K562 (cell line): ENCODE results near the gene ZSWIM1. TPM values are rescaled to one million over a fixed set of nuclear protein-coding genes. Genes with fewer than 3 reads are reported as not detected.

Source experiments
- GABPB2 ChIP-seq: fragments of 250-450 bp; sonication (Bioruptor Pico); conservative IDR thresholded peaks from 2 replicates; pipeline ENCODE4 v1.5.1; 2021; ENCODE audit warnings: mild to moderate bottlenecking
- KAT8 ChIP-seq: fragments of 450-650 bp; IDR thresholded peaks from 2 replicates; pipeline ENCODE4 v1.6.1; 2016; ENCODE audit warnings: low read depth, mild to moderate bottlenecking
- MBD1 ChIP-seq: fragments of 250-450 bp; sonication (Bioruptor Pico); IDR thresholded peaks from 2 replicates; pipeline ENCODE4 v1.8.0; 2022; ENCODE audit warnings: inconsistent platforms
- TEAD1 ChIP-seq, 2 experiments: fragments of 450-650 bp in 1 of 2; sonication (generic) in 1 of 2; formaldehyde crosslinking; IDR thresholded peaks; 2 replicates each; pipeline versions ENCODE4 v1.4.0 to v1.8.0; 2020 to 2022; ENCODE audit warnings: mild to moderate bottlenecking in 2 of 2, missing genetic modification reagents in 1 of 2
- polyA plus RNA-seq, 8 experiments: library from polyadenylated mRNA; depleted of rRNA in 4 of 8; stranded (reverse) in 5 of 8; unstranded in 3 of 8; fragments of >200 nt; fragmentation: Nextera tagmentation in 2 of 8; fragmentation: Illumina TruSeq in 1 of 8; extraction: Ambion mirVana in 2 of 8; extraction: Trizol in 1 of 8; gene quantifications; 2 replicates each; pipeline versions ENCODE4 v1.2.1 to v1.2.3, GENCODE V29; 2011 to 2014; ENCODE audit warnings: inconsistent platforms in 1 of 8, missing spikeins in 1 of 8
- total RNA-seq, 7 experiments: library from RNA; depleted of rRNA in 6 of 7; stranded (reverse); fragments of >200 nt in 6 of 7; fragmentation: Illumina TruSeq in 2 of 7; extraction: Trizol in 2 of 7; gene quantifications; 2 replicates each; pipeline versions ENCODE4 v1.2.1 to v1.2.3, GENCODE V29; 2011 to 2021; ENCODE audit warnings: low replicate concordance in 1 of 7
- TF ChIP-seq, protein P1 (sequence below), 2 experiments: fragments of 450-650 bp; IDR thresholded peaks; 2 replicates each; pipeline ENCODE4 v1.6.1; 2016; ENCODE audit warnings: mild to moderate bottlenecking in 2 of 2, borderline replicate concordance in 1 of 2, low read depth in 1 of 2, moderate library complexity in 1 of 2

ZSWIM1 gene
- total and polyA plus RNA-seq, 9 of the 15 experiments (the other 6 are each of a cell fraction or from before 2014, with no cell fraction given), result 2.5 to 15.6 (median 9.5) TPM

DNA sequence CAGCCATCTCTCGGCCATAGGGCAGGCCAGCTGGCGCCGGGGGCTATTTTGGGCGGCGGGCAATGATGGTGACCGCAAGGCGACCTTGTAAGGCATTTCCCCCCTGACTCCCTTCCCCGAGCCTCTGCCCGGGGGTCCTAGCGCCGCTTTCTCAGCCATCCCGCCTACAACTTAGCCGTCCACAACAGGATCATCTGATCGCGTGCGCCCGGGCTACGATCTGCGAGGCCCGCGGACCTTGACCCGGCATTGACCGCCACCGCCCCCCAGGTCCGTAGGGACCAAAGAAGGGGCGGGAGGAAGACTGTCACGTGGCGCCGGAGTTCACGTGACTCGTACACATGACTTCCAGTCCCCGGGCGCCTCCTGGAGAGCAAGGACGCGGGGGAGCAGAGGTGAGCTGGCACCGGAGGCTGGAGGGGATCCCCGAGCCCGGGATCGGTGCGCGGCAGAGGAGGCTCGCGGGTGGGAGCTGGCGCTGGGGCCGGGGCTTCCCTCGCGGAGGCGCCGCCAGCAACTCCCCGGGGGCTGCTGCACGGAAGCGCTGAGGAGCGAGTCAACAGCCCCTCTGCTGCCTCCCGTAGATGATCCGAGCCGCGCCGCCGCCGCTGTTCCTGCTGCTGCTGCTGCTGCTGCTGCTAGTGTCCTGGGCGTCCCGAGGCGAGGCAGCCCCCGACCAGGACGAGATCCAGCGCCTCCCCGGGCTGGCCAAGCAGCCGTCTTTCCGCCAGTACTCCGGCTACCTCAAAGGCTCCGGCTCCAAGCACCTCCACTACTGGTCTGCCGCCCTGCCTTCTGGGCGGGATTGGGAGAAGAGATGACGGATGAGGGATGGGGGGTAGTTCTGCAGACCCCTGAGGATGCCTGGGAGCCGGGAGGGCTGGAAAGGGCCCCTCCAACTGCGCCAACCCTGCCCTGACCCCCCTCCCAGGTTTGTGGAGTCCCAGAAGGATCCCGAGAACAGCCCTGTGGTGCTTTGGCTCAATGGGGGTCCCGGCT lies 10.3 kb downstream of the ZSWIM1 start, which contains the start of the genes CTSA and NEURL2 (continued):
- TF ChIP-seq, protein P1, sequence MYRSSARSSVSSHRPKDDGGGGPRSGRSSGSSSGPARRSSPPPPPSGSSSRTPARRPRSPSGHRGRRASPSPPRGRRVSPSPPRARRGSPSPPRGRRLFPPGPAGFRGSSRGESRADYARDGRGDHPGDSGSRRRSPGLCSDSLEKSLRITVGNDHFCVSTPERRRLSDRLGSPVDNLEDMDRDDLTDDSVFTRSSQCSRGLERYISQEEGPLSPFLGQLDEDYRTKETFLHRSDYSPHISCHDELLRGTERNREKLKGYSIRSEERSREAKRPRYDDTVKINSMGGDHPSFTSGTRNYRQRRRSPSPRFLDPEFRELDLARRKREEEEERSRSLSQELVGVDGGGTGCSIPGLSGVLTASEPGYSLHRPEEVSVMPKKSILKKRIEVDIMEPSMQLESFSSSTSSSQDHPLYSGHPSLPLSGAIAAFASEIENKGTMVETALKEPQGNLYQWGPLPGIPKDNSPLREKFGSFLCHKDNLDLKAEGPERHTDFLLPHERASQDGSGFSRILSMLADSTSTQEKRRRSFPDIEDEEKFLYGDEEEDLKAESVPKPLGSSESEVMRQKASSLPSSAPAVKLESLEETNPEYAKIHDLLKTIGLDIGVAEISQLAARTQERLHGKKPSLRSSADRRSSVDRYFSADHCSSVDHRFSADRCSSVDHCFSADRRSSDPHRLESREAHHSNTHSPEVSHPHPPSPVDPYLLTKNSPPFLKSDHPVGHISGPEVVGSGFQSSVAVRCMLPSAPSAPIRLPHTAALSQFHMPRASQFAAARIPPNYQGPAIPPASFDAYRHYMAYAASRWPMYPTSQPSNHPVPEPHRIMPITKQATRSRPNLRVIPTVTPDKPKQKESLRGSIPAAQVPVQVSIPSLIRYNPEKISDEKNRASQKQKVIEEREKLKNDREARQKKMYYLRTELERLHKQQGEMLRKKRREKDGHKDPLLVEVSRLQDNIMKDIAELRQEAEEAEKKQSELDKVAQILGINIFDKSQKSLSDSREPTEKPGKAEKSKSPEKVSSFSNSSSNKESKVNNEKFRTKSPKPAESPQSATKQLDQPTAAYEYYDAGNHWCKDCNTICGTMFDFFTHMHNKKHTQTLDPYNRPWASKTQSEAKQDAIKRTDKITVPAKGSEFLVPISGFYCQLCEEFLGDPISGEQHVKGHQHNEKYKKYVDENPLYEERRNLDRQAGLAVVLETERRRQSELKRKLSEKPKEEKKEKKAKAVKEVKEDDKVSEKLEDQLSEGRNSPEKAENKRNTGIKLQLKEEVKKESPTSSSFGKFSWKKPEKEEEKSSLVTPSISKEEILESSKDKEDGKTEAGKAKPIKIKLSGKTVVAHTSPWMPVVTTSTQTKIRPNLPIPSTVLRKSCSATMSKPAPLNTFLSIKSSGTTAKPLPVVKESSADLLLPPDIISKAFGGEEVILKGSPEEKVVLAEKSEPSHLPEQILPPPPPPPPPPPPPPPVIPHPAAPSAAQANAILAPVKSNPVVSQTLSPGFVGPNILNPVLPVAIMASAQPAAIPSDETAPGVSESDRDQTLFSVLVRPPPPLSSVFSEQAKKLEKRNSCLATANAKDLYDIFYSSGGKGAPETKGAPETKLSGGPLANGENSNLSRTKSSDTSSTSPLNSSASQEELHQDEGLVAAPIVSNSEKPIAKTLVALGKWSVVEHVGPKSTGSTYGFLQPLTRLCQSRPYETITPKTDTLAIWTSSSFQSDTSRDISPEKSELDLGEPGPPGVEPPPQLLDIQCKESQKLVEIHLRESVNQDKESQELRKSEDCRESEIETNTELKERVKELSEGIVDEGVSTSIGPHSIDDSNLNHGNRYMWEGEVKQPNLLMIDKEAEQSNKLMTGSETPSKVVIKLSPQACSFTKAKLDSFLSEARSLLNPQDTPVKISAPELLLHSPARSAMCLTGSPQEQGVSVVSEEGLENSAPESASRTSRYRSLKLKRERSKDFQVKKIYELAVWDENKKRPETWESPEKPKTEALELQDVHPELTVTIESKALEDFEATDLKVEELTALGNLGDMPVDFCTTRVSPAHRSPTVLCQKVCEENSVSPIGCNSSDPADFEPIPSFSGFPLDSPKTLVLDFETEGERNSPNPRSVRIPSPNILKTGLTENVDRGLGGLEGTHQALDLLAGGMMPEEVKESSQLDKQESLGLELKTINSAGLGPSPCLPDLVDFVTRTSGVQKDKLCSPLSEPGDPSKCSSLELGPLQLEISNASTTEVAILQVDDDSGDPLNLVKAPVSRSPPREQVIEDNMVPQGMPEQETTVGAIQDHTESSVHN (IDR thresholded peaks at IDR 0.05; ENCODE audit: borderline replicate concordance in 1 of 2, low read depth in 1 of 2), result no peak
- TF ChIP-seq KAT8 (peak; percentile 77; the same call in 1 of the 2 replicates), TEAD1 (CRISPR knock-in tag; IDR thresholded peaks at IDR 0.05) (peak in 1 of 2 experiments; percentile 69; a peak in 2 of 4 replicates), MBD1 (CRISPR knock-in tag) (no peak), GABPB2 (CRISPR knock-in tag) (no peak)
